Liver (tissue), 9 donors: ENCODE data around the gene PRXL2A. TPM values are rescaled to one million over a fixed set of nuclear protein-coding genes. Genes with fewer than 3 reads are reported as not detected.

ENCODE experiments used
- DNase-seq: peaks from one replicate; pipeline ENCODE4 v3.0.0-alpha.2; 2017; ENCODE audit warnings: low spot score
- H3K27ac ChIP-seq, 2 donors: one replicate each; pipeline ENCODE4 v1.7.0; 2013; ENCODE audit warnings: inconsistent platforms in 2 of 2, low read length in 2 of 2, control low read depth in 1 of 2, low read depth in 1 of 2, mild to moderate bottlenecking in 1 of 2
- H3K27me3 ChIP-seq, 4 donors: one replicate each; pipeline versions ENCODE4 v1.6.1 to v1.7.0; 2013; ENCODE audit warnings: low read length in 3 of 4, inconsistent platforms in 1 of 4, mild to moderate bottlenecking in 1 of 4, moderate library complexity in 1 of 4; ENCODE audit not compliant: control insufficient read depth in 4 of 4, insufficient read depth in 4 of 4
- H3K36me3 ChIP-seq, 4 donors: one replicate each; pipeline versions ENCODE4 v1.6.1 to v1.7.0; 2013; ENCODE audit warnings: low read length in 3 of 4, mild to moderate bottlenecking in 3 of 4, low read depth in 1 of 4, moderate library complexity in 1 of 4; ENCODE audit not compliant: control insufficient read depth in 4 of 4, insufficient read depth in 3 of 4
- H3K4me1 ChIP-seq, 4 donors: one replicate each; pipeline versions ENCODE4 v1.6.1 to v1.7.0; 2013; ENCODE audit warnings: low read length in 3 of 4, mild to moderate bottlenecking in 3 of 4, moderate library complexity in 1 of 4; ENCODE audit not compliant: control insufficient read depth in 4 of 4, insufficient read depth in 4 of 4
- H3K4me3 ChIP-seq, 3 donors: one replicate each; pipeline versions ENCODE4 v1.6.1 to v1.7.0; 2013; ENCODE audit warnings: low read length in 3 of 3, control low read depth in 1 of 3, low read depth in 1 of 3, mild to moderate bottlenecking in 1 of 3
- H3K9ac ChIP-seq, 2 donors: one replicate each; pipeline ENCODE4 v1.7.0; 2013; ENCODE audit warnings: low read length in 2 of 2, mild to moderate bottlenecking in 2 of 2, moderate library complexity in 2 of 2, control low read depth in 1 of 2, low read depth in 1 of 2
- H3K9me3 ChIP-seq, 4 donors: one replicate each; pipeline versions ENCODE4 v1.6.1 to v1.7.0; 2013; ENCODE audit warnings: low read length in 3 of 4; ENCODE audit not compliant: control insufficient read depth in 4 of 4
- ATF3 ChIP-seq: IDR thresholded peaks from 2 replicates; pipeline ENCODE4 v1.6.1; 2016; ENCODE audit warnings: antibody characterized with exemption
- CTCF ChIP-seq: fragments of 150-350 bp; IDR thresholded peaks from 2 replicates; pipeline ENCODE4 v1.5.1; 2017; ENCODE audit warnings: improper control_type of control experiment, low read depth, low read length; ENCODE audit not compliant: missing input control
- EGR1 ChIP-seq, 2 donors: IDR thresholded peaks; 2 replicates each; pipeline ENCODE4 v1.6.1; 2016 to 2018; ENCODE audit warnings: antibody characterized with exemption in 2 of 2, low read depth in 2 of 2
- FOXA1 ChIP-seq: IDR thresholded peaks from 2 replicates; pipeline ENCODE4 v1.6.1; 2016; ENCODE audit warnings: antibody characterized with exemption
- FOXA2 ChIP-seq: IDR thresholded peaks from 2 replicates; pipeline ENCODE4 v1.6.1; 2016; ENCODE audit warnings: antibody characterized with exemption
- GABPA ChIP-seq, 2 donors: IDR thresholded peaks in 1 of 2; conservative IDR thresholded peaks in 1 of 2; 2 replicates each; pipeline ENCODE4 v1.6.1; 2016; ENCODE audit warnings: antibody characterized with exemption in 2 of 2, mild to moderate bottlenecking in 1 of 2, moderate library complexity in 1 of 2
- HNF4A ChIP-seq, 2 donors: conservative IDR thresholded peaks; 2 replicates each; pipeline ENCODE4 v1.6.1; 2016; ENCODE audit warnings: antibody characterized with exemption in 2 of 2, mild to moderate bottlenecking in 2 of 2
- HNF4G ChIP-seq: IDR thresholded peaks from 2 replicates; pipeline ENCODE4 v1.6.1; 2016; ENCODE audit warnings: antibody characterized with exemption
- JUND ChIP-seq, 2 donors: IDR thresholded peaks; 2 replicates each; pipeline ENCODE4 v1.6.1; 2016; ENCODE audit warnings: antibody characterized with exemption in 2 of 2
- MAX ChIP-seq: IDR thresholded peaks from 2 replicates; pipeline ENCODE4 v1.6.1; 2016; ENCODE audit warnings: antibody characterized with exemption
- NR2F2 ChIP-seq: IDR thresholded peaks from 2 replicates; pipeline ENCODE4 v1.6.1; 2016; ENCODE audit warnings: antibody characterized with exemption
- RAD21 ChIP-seq, 2 donors: IDR thresholded peaks; 2 replicates each; pipeline ENCODE4 v1.6.1; 2016; ENCODE audit warnings: antibody characterized with exemption in 2 of 2, mild to moderate bottlenecking in 2 of 2
- REST ChIP-seq: IDR thresholded peaks from 2 replicates; pipeline ENCODE4 v1.6.1; 2016; ENCODE audit warnings: antibody characterized with exemption, mild to moderate bottlenecking
- RXRA ChIP-seq, 2 donors: IDR thresholded peaks; 2 replicates each; pipeline ENCODE4 v1.6.1; 2017 to 2018; ENCODE audit warnings: antibody characterized with exemption in 2 of 2, mild to moderate bottlenecking in 1 of 2
- SP1 ChIP-seq: IDR thresholded peaks from 2 replicates; pipeline ENCODE4 v1.6.1; 2018; ENCODE audit warnings: antibody characterized with exemption, mild to moderate bottlenecking
- TAF1 ChIP-seq: conservative IDR thresholded peaks from 2 replicates; pipeline ENCODE4 v1.6.1; 2016; ENCODE audit warnings: antibody characterized with exemption, mild to moderate bottlenecking
- YY1 ChIP-seq: IDR thresholded peaks from 2 replicates; pipeline ENCODE4 v1.6.1; 2016; ENCODE audit warnings: antibody characterized with exemption, mild to moderate bottlenecking
- ZBTB33 ChIP-seq: IDR thresholded peaks from 2 replicates; pipeline ENCODE4 v1.6.1; 2016; ENCODE audit warnings: antibody characterized with exemption
- WGBS: extraction: QIAGEN DNeasy Blood & Tissue Kit; methylation state at CpG from one replicate; pipeline ENCODE4 v1.1.7; 2013; 5-methylcytosine and 5-hydroxymethylcytosine counted together
- polyA plus RNA-seq, 2 donors: library from polyadenylated mRNA; stranded (reverse) in 1 of 2; unstranded in 1 of 2; fragments of 200-250 nt in 1 of 2; fragments of >200 nt in 1 of 2; fragmentation: Nextera tagmentation in 1 of 2; extraction: Ambion mirVana in 1 of 2; gene quantifications; one replicate each; pipeline versions ENCODE4 v1.2.1 to v1.2.3, GENCODE V29; 2013 to 2015
- total RNA-seq, 2 donors: library from RNA; depleted of rRNA; stranded (reverse); fragments of >200 nt; gene quantifications; one replicate each; pipeline ENCODE4 v1.2.3, GENCODE V29; 2014
- donor health status: healthy.
- donor health status: healthy.
- donor health status: healthy.
- donor health status: healthy.
- donor health status: healthy.

Gene PRXL2A
- total and polyA plus RNA-seq, 4 donors, result 48.5 to 87.4 (median 54.1) TPM

- no peak for TF ChIP-seq SP1
- TF ChIP-seq GABPA (IDR thresholded peaks at IDR 0.05 in 1 of 2, conservative IDR thresholded peaks at IDR 0.05 in 1 of 2), result no peak
- TF ChIP-seq CTCF, result no peak
- no peak for TF ChIP-seq ATF3
- no peak for TF ChIP-seq FOXA2
These were observed 49.9 kb downstream of the PRXL2A start (continued) for GRCh38 chr10:80458263-80458625.

- DNase-seq, result no peak
- no peaks in the 10 kb centered on the region for H3K36me3 ChIP-seq
- WGBS, result 85% methylated on average over 6 of the region's 6 CpGs
- no peak overlapping the region for H3K4me3 ChIP-seq
- no peaks in the 10 kb centered on the region for H3K9me3 ChIP-seq
- H3K9ac ChIP-seq, result no peak overlapping the region
- H3K4me1 ChIP-seq, result peaks cover 10 to 56% (median 36%) of the 10 kb centered on the region in 4 donors
- no peak for TF ChIP-seq FOXA2
- TF ChIP-seq MAX, result no peak
- no peak for TF ChIP-seq FOXA1
- TF ChIP-seq HNF4A (conservative IDR thresholded peaks at IDR 0.05), result no peak
- H3K27me3 ChIP-seq, result no peaks in the 10 kb centered on the region
- peak overlapping the region in 1 of 2 donors; percentile 64 for H3K27ac ChIP-seq
These were observed 50.3 kb downstream of the PRXL2A start for GRCh38 chr10:80458638-80459037.

- 63% methylated on average over 9 of the region's 9 CpGs for WGBS
These were observed 50.9 kb downstream of the PRXL2A start for GRCh38 chr10:80459047-80459865.

More at GRCh38 chr10:80459047-80459865, 50.9 kb downstream of the PRXL2A start:
- H3K36me3 ChIP-seq, result no peaks in the 10 kb centered on the region
- peak overlapping the region in 1 of 2 donors; percentile 64 for H3K27ac ChIP-seq
- peaks cover 10 to 60% (median 42%) of the 10 kb centered on the region in 4 donors for H3K4me1 ChIP-seq
- peak overlapping the region in 1 of 2 donors; percentile 20 for H3K9ac ChIP-seq
- no peak overlapping the region for H3K4me3 ChIP-seq
- peak; percentile 75 for DNase-seq
- H3K9me3 ChIP-seq, result no peaks in the 10 kb centered on the region
- TF ChIP-seq RXRA (IDR thresholded peaks at IDR 0.05) (no peak), SP1 (no peak), RAD21 (IDR thresholded peaks at IDR 0.05) (no peak), FOXA2 (no peak), FOXA1 (no peak), MAX (no peak), NR2F2 (no peak), JUND (IDR thresholded peaks at IDR 0.05) (no peak), ATF3 (no peak), REST (no peak), HNF4A (conservative IDR thresholded peaks at IDR 0.05) (no peak), TAF1 (no peak), CTCF (no peak), YY1 (no peak), EGR1 (IDR thresholded peaks at IDR 0.05; ENCODE audit: low read depth in 2 of 2) (no peak), HNF4G (no peak), ZBTB33 (no peak), GABPA (IDR thresholded peaks at IDR 0.05 in 1 of 2, conservative IDR thresholded peaks at IDR 0.05 in 1 of 2) (no peak)
- H3K27me3 ChIP-seq, result no peaks in the 10 kb centered on the region
